ENCODE measurements around the gene ELL2. TPM values are rescaled to one million over a fixed set of nuclear protein-coding genes. Genes with fewer than 3 reads are reported as not detected.

Gene ELL2
- total and polyA plus RNA-seq, 2 of the 13 experiments (the other 11 are each of a cell fraction or from before 2014, with no cell fraction given) = 78.9 to 97.1 TPM

- TF ChIP-seq, protein P1, sequence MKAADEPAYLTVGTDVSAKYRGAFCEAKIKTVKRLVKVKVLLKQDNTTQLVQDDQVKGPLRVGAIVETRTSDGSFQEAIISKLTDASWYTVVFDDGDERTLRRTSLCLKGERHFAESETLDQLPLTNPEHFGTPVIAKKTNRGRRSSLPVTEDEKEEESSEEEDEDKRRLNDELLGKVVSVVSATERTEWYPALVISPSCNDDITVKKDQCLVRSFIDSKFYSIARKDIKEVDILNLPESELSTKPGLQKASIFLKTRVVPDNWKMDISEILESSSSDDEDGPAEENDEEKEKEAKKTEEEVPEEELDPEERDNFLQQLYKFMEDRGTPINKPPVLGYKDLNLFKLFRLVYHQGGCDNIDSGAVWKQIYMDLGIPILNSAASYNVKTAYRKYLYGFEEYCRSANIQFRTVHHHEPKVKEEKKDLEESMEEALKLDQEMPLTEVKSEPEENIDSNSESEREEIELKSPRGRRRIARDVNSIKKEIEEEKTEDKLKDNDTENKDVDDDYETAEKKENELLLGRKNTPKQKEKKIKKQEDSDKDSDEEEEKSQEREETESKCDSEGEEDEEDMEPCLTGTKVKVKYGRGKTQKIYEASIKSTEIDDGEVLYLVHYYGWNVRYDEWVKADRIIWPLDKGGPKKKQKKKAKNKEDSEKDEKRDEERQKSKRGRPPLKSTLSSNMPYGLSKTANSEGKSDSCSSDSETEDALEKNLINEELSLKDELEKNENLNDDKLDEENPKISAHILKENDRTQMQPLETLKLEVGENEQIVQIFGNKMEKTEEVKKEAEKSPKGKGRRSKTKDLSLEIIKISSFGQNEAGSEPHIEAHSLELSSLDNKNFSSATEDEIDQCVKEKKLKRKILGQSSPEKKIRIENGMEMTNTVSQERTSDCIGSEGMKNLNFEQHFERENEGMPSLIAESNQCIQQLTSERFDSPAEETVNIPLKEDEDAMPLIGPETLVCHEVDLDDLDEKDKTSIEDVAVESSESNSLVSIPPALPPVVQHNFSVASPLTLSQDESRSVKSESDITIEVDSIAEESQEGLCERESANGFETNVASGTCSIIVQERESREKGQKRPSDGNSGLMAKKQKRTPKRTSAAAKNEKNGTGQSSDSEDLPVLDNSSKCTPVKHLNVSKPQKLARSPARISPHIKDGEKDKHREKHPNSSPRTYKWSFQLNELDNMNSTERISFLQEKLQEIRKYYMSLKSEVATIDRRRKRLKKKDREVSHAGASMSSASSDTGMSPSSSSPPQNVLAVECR (CRISPR knock-in tag; IDR thresholded peaks at IDR 0.05; ENCODE audit: borderline replicate concordance) = no peak
- TF ChIP-seq THRA (CRISPR knock-in tag; IDR thresholded peaks at IDR 0.05; ENCODE audit: borderline replicate concordance) (no peak), ZNF30 (CRISPR knock-in tag; IDR thresholded peaks at IDR 0.05) (no peak), ATM (IDR thresholded peaks at IDR 0.05; ENCODE audit: borderline replicate concordance) (no peak), RBM22 (optimal IDR thresholded peaks at IDR 0.05; ENCODE audit: low read length) (peak; percentile 95), NR2F1 (CRISPR knock-in tag; IDR thresholded peaks at IDR 0.05) (no peak)
Observed at GRCh38 chr5:95886340-95887044, 75.2 kb downstream of the ELL2 start (continued).

Data from HepG2 (cell line).